Measurements from ENCODE around the gene DPP10. TPM values are rescaled to one million over a fixed set of nuclear protein-coding genes. Genes with fewer than 3 reads are reported as not detected.
"Not testable (repeated sequence)": the region's sequence is repeated elsewhere in the genome, so short reads cannot be mapped to it uniquely, and the experiment has no call there.

The DPP10 gene
- total RNA-seq, 3 donors from 2014 or later (not counting 1 experiment from before 2014, with no cell fraction given) = not detected

GRCh38 chr2:114962532-114962931, 520.1 kb downstream of the DPP10 start:
- Mint-ChIP-seq H3K9me3 (peaks cover 17 to 20% of the 10 kb centered on the region in 2 donors), H3K36me3 (peaks cover 6% of the 10 kb centered on the region), H3K27me3 (ENCODE audit: low read depth in 2 of 2) (no peaks in the 10 kb centered on the region), H3K27ac (no peak overlapping the region), H3K4me3 (no peak overlapping the region), H3K4me1 (no peaks in the 10 kb centered on the region)
- no peak for TF ChIP-seq CTCF (IDR thresholded peaks at IDR 0.05)
- peaks cover 3% of the 10 kb centered on the region for H3K9me3 ChIP-seq (ENCODE audit: control insufficient read depth, insufficient read depth, low read length)
- DNase-seq (no peak), ATAC-seq (no peak)
- no peak overlapping the region for H3K27ac ChIP-seq (ENCODE audit: low read length)
- intact Hi-C loops (cut with micrococcal nuclease) = no loop called here
- H3K36me3 ChIP-seq (ENCODE audit: control insufficient read depth, insufficient read depth, low read length) = no peaks in the 10 kb centered on the region
- H3K4me3 ChIP-seq (ENCODE audit: low read length) = no peak overlapping the region
- no peaks in the 10 kb centered on the region for H3K27me3 ChIP-seq (ENCODE audit: control insufficient read depth, insufficient read depth, low read length)
- no peaks in the 10 kb centered on the region for H3K4me1 ChIP-seq (ENCODE audit: control insufficient read depth, insufficient read depth, low read length)
- WGBS (ENCODE audit: insufficient coverage) = 69% methylated on average over 2 of the region's 3 CpGs

DNA sequence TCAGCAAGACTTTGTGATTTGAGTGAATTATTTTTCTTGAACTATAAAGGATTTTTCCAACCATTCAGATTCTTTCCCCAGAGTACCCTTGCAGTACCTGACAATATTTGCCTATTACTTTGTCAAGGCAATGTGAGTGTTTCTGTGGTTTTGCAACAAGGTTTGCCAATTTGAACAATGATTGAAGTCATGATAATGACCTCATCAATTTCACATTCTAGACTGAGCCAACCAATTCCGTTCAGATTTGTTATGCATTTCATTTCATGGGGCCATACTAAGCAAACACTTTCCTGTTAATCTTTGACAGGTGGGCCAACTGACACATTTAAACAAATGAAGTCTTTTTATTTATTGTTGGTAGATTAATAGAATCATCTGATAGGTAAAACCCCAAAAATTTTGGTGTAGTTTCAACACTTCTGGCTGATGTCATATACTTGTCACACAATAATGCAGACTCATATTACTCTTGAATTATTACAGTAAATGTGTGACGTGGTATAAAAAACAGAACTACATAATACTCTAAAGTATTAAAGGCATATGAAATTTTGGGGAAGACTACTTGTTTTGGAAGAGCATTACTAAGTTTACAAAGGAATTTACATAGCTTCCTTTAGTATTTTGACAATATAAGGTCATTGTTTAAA, 526.4 kb downstream of the DPP10 start:
- no peak for DNase-seq

GRCh38 chr2:115004321-115004720, 561.9 kb downstream of the DPP10 start:
- WGBS (ENCODE audit: insufficient coverage) = 97% methylated on average over 6 of the region's 19 CpGs

More for the DNA sequence above, 526.4 kb downstream of the DPP10 start:
- intact Hi-C loops (cut with micrococcal nuclease) = no loop called here
- Mint-ChIP-seq H3K36me3 (peaks cover 6% of the 10 kb centered on the region), H3K27ac (no peak overlapping the region), H3K4me1 (no peaks in the 10 kb centered on the region), H3K4me3 (no peak overlapping the region), H3K9me3 (peaks cover 16 to 17% of the 10 kb centered on the region in 2 donors), H3K27me3 (ENCODE audit: low read depth in 2 of 2) (no peaks in the 10 kb centered on the region)
- Histone ChIP-seq H3K4me1 (ENCODE audit: control insufficient read depth, insufficient read depth, low read length) (no peaks in the 10 kb centered on the region), H3K9me3 (ENCODE audit: control insufficient read depth, insufficient read depth, low read length) (peaks cover 8% of the 10 kb centered on the region), H3K27me3 (ENCODE audit: control insufficient read depth, insufficient read depth, low read length) (no peaks in the 10 kb centered on the region), H3K27ac (ENCODE audit: low read length) (no peak overlapping the region), H3K4me3 (ENCODE audit: low read length) (no peak overlapping the region), H3K36me3 (ENCODE audit: control insufficient read depth, insufficient read depth, low read length) (no peaks in the 10 kb centered on the region)
- no peak for TF ChIP-seq CTCF (IDR thresholded peaks at IDR 0.05)
- WGBS (ENCODE audit: insufficient coverage) = 73% methylated on average over 1 of the region's 2 CpGs
- no peak for ATAC-seq

DNA sequence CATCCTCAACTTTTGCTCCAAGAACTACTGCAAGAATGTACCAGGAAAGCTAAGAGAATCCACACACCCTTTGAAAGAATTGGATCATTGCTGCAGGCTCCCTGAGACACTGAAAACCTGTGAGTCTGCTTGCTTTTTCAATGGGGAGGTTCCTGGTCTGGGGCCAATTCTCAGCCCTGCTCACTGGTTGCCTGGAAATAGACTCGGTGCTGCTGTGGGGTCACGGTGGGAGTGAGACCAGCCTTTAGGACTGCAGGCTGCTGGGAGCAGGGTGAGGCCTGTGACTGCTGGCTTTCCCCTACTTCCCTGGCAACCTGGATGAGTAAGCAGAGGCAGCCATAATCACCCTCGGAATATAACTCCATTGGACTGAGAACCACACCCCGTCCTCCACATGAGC, 569.3 kb downstream of the DPP10 start:
- H3K27ac ChIP-seq (ENCODE audit: low read length) = no peak overlapping the region
- Mint-ChIP-seq H3K27ac (no peak overlapping the region), H3K9me3 (peaks cover 12 to 15% of the 10 kb centered on the region in 2 donors), H3K36me3 (peaks cover 8% of the 10 kb centered on the region), H3K27me3 (ENCODE audit: low read depth in 2 of 2) (no peaks in the 10 kb centered on the region), H3K4me1 (no peaks in the 10 kb centered on the region), H3K4me3 (no peak overlapping the region)
- H3K4me3 ChIP-seq (ENCODE audit: low read length) = no peak overlapping the region
- no peaks in the 10 kb centered on the region for H3K27me3 ChIP-seq (ENCODE audit: control insufficient read depth, insufficient read depth, low read length)
- H3K4me1 ChIP-seq (ENCODE audit: control insufficient read depth, insufficient read depth, low read length) = no peaks in the 10 kb centered on the region
- no peak for TF ChIP-seq CTCF (IDR thresholded peaks at IDR 0.05)
- 93% methylated on average over 4 of the region's 4 CpGs for WGBS (ENCODE audit: insufficient coverage)
- intact Hi-C loops (cut with micrococcal nuclease) = no loop called here
- no peak for ATAC-seq
- no peaks in the 10 kb centered on the region for H3K36me3 ChIP-seq (ENCODE audit: control insufficient read depth, insufficient read depth, low read length)
- peaks cover 5% of the 10 kb centered on the region for H3K9me3 ChIP-seq (ENCODE audit: control insufficient read depth, insufficient read depth, low read length)
- no peak for DNase-seq

More at GRCh38 chr2:115004321-115004720, 561.9 kb downstream of the DPP10 start:
- ATAC-seq; H3K36me3 ChIP-seq (ENCODE audit: control insufficient read depth, insufficient read depth, low read length); H3K4me1 ChIP-seq (ENCODE audit: control insufficient read depth, insufficient read depth, low read length); H3K4me3 Mint-ChIP-seq; DNase-seq; intact Hi-C loops (cut with micrococcal nuclease); H3K27ac Mint-ChIP-seq; H3K4me1 Mint-ChIP-seq; H3K27me3 Mint-ChIP-seq (ENCODE audit: low read depth in 2 of 2); H3K27ac ChIP-seq (ENCODE audit: low read length); H3K36me3 Mint-ChIP-seq; H3K9me3 ChIP-seq (ENCODE audit: control insufficient read depth, insufficient read depth, low read length); H3K4me3 ChIP-seq (ENCODE audit: low read length); H3K27me3 ChIP-seq (ENCODE audit: control insufficient read depth, insufficient read depth, low read length): not testable (repeated sequence)
- H3K9me3 Mint-ChIP-seq = peaks cover 13 to 14% of the 10 kb centered on the region in 2 donors

DNA sequence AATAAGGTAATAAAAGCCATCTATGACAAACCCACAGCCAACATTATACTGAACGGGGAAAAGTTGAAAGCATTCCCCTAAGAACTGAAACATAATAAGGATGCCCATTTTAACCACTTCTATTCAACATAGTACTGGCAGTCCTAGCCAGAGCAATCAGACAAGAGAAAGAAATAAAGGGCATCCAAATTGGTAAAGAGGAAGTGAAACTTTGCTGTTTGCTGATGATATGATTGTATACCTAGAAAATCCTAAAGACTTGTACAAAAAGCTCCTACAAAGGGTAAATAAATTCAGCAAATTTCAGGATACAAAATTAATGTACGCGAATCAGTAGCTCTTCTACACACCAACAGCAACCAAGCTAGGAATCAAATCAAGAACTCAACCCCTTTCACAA, 579.6 kb downstream of the DPP10 start:
- peaks cover 16 to 19% of the 10 kb centered on the region in 2 donors for H3K9me3 Mint-ChIP-seq
- DNase-seq = not testable (repeated sequence)

More for the DNA sequence above, 579.6 kb downstream of the DPP10 start:
- H3K4me1 ChIP-seq (ENCODE audit: control insufficient read depth, insufficient read depth, low read length); H3K4me1 Mint-ChIP-seq; H3K27me3 ChIP-seq (ENCODE audit: control insufficient read depth, insufficient read depth, low read length); H3K27me3 Mint-ChIP-seq (ENCODE audit: low read depth in 2 of 2); H3K27ac ChIP-seq (ENCODE audit: low read length); H3K36me3 ChIP-seq (ENCODE audit: control insufficient read depth, insufficient read depth, low read length); H3K36me3 Mint-ChIP-seq; intact Hi-C loops (cut with micrococcal nuclease); H3K4me3 Mint-ChIP-seq; H3K9me3 ChIP-seq (ENCODE audit: control insufficient read depth, insufficient read depth, low read length); H3K27ac Mint-ChIP-seq; H3K4me3 ChIP-seq (ENCODE audit: low read length); ATAC-seq: not testable (repeated sequence)
- WGBS (ENCODE audit: insufficient coverage) = 98% methylated on average over 3 of the region's 3 CpGs
